Activated T-cell treated with anti-CD3 and anti-CD28 coated beads for 48 hours (primary cell): Measurements from ENCODE around the gene GHITM.
"Not testable (repeated sequence)": the region's sequence is repeated elsewhere in the genome, so short reads cannot be mapped to it uniquely, and the experiment has no call there.

Source experiments
- DNase-seq: peaks from one replicate; pipeline ENCODE4 v3.0.0-alpha.2; 2020; ENCODE audit warnings: low read depth

The GHITM gene

DNA sequence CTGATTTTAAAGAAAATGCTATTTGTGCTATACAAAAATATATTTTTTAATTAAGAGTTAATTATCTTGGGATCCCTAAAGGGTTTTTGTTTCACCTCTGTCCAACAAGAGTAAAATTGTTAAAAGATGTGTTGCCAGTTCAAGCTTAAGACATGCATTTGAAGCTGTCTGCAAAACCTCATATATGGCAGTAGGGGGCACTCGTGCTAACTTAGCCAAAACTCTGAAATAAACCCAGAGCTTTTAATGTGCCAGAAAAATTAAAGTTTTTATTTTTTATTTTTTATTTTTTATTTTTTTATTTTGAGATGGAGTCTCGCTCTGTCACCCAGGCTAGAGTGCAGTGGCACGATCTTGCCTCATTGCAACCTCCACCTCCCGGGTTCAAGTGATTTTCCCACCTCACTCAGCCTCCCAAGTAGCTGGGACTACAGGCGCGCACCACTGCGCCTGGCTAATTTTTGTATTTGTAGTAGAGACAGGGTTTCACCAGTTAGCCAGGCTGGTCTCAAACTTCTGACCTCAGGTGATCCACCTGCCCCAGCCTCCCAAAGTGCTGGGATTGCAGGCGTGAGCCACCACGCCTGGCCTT lies 8.8 kb downstream of the GHITM start:
- not testable (repeated sequence) for DNase-seq

DNA sequence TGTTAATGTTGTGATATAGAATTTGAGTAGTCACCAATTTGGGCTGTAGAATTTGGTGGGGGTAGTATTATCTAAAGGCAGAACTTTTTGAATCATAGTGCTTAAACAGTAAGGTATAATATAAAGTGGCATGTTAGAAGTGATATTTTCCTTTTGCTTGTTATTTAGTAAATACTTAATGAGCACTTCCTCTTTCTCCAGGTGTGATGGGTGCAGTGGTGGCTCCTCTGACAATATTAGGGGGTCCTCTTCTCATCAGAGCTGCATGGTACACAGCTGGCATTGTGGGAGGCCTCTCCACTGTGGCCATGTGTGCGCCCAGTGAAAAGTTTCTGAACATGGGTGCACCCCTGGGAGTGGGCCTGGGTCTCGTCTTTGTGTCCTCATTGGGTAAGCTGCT lies 10.5 kb downstream of the GHITM start:
- DNase-seq: no peak

- DNase-seq: no peak
Measured at GRCh38 chr10:84152769-84153168, 13.5 kb downstream of the GHITM start.

- no peak for DNase-seq
Measured at GRCh38 chr10:84155521-84155920, 16.2 kb downstream of the GHITM start.

- no peak for DNase-seq
Measured at GRCh38 chr10:84156009-84156408, 16.7 kb downstream of the GHITM start.

GRCh38 chr10:84156768-84157167 lies 17.5 kb downstream of the GHITM start:
- peak; percentile 38 for DNase-seq

DNA sequence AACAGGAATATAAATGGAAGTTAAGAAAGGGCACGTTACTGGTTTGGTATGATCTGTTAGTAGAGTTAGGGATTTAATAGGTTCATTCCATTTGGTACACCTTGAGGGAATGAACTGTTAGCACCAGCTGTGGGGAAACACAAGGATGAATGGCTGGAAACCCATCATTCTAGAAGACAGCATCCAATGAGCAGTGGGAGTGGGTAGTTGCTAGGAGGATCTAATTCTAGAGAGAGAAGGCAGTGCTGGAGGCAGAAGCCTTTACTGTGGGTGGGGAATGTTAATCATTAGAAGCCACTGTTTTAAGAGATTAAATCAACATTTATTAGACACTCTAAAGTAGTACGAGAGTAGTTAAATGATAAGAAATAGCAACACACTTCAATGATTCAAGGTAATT lies 18.8 kb downstream of the GHITM start:
- no peak for DNase-seq

- DNase-seq: no peak
Measured at GRCh38 chr10:84158550-84158949, 19.2 kb downstream of the GHITM start.

DNA sequence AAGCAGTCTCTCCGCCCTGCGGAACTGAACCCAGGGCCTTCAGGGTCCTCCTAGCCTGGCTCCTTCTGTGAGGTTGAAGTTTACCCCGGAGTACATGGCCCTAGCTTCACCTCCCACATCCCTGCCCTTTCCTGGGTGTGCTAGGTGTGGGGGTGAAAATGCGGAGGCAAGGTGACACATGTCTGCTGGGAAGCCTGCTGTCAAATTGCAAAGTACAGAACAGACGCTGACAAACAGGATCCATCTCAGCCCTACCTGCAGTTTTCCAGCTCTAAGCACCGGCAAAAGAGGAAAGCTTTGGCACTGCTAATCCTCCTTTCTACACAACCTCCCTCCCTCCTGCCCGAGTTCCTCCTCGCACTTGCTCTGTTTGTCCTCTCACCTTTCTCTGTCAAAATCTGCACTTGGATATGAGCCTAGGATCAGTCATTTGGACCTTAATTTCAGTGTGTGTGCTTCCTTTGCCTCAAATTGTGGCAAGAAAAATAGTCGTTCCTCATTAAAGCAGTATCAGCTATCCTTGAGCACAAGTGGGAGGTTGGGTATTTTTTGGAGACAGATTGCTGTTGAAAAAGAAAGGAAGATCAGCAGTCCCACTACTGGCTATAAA lies 19.9 kb downstream of the GHITM start:
- no peak for DNase-seq

DNA sequence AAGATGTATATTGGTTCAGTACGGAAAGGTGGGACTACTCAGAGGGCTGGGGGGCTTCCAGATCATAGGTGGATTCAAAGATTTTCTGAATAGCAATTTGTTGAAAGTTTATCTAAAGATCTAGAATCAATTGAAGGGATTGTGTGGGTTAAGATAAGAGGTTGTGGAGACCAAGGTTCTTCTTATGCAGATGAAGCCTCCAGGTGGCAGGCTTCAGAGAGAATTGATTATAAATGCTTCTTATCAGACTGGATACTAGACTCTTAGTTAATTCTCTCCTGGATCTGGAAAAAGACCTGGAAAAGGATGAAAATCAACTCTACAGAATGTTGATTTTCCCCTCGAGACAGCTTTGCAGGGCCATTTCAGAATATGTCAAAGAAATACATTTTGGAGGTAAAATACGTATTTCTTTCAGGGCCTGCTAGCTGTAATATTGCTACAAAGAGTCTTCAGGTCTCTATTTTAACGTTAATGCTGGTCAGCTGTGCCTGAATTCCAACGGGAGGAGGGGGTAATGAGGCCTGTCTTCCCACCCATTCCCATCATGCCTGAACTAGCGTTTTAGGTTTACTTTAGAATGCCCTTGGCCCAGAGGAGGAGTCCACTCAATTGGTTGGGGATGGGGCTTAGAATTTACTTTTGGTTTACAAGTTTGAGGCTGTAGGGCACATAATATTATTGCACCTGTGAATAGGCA lies 21.5 kb downstream of the GHITM start:
- no peak for DNase-seq

DNA sequence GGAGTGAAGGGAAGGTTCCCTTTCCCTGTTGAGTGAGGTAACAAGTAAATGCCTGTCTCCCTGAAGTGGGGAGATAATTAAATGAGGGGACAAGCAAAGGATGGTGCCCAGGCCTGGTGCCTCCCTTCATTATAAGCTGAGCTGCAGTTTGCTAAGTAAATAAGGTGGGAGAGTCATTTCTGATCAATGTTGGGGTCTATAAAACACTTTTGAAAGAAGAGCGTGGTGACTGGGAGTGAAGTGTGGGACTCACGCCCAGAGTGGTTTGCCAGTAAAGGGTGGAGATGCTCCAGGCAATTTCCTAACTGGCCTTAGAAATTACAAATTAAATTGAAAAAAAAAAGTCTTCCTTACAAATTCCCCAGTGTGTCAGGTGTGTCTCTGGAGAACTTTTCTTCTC lies 24.7 kb downstream of the GHITM start:
- no peak for DNase-seq

DNA sequence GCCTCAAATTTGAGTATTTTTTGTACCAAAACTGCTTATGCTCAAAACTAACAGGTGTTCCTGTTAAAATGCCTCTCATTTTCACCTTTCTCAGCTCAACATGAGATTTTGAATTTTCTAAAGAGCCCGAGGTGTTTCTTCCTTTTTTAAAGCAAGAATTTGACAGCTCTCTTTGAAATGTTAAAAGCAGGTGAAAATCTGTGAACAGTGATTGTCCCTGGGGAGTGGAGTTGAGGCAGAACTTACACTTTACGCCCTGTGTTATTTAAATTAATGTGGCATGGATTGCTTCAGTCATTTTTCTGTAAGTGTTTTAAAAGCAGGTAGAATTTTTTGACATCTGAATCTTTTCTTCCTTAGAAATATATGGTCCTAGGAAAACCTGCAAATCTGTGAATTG lies 25.1 kb downstream of the GHITM start:
- DNase-seq: no peak

GRCh38 chr10:84166620-84167288 lies 27.4 kb downstream of the GHITM start:
- DNase-seq: no peak

- not testable (repeated sequence) for DNase-seq
Measured at GRCh38 chr10:84167289-84167653, 28.0 kb downstream of the GHITM start.

GRCh38 chr10:84168382-84168781 lies 29.1 kb downstream of the GHITM start:
- not testable (repeated sequence) for DNase-seq

DNA sequence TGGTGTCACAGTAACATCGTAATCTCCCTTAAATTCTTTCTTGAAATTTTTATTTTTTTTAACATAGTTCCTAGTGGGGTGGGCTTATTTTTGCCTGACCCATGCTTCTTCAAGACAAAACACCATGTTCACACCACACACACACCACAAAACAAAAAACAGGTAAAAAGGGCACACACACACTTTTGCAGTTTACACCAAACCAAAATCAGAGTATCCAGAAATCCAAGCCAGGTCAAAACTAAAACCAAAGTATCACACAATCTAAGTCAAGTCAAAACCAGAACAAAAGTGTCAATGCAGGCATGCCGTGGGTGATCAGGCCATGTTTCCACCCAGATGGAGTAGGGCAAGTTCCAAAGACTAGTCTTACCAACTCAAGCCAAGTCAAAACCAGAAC lies 31.9 kb downstream of the GHITM start:
- not testable (repeated sequence) for DNase-seq

DNA sequence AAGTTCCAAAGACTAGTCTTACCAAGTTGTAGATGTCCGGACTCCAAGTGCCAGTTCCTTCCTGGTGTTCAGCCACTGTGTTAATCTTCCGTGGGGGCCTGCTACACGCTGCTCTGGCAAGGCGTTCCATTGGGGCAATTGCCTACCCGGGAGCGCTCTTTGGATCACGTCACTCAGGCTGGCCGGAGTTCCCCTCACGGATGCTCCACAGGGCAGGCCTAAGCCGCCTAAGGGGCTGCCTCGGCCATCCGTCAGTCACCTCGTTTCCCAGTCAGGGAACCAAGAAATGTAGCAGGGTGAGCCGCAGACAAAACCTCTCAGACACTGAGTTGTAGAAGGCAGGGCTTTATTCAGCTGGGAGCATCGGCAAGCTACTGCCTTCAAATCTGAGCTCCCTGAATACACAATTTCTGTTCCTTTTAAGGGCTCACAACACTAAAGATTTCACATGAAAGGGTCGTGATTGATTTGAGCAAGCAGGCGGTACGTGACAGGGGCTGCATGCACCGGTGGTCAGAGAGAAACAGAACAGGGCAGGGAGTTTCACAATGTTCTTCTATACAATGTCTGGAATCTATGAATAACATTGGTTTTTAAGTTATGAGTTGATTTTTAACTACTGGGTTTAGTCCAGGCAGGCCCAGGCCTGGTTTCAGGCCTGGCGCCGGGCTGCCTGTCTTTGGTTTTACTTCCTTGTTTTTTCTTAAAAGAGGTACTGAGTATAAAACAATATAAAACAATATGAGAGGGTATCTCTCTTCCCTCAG lies 32.6 kb downstream of the GHITM start:
- DNase-seq: not testable (repeated sequence)

- DNase-seq: no peak
Measured at GRCh38 chr10:84172467-84173356, 33.4 kb downstream of the GHITM start.

- DNase-seq: no peak
Measured at GRCh38 chr10:84173501-84173929, 34.2 kb downstream of the GHITM start, which contains the start of gene GPR15LG. TSS of gene GPR15LG (plus strand) at chr10:84173801. CDS start at chr10:84173852, 51 bp downstream.

GRCh38 chr10:84175436-84175835 lies 36.1 kb downstream of the GHITM start:
- no peak for DNase-seq

DNA sequence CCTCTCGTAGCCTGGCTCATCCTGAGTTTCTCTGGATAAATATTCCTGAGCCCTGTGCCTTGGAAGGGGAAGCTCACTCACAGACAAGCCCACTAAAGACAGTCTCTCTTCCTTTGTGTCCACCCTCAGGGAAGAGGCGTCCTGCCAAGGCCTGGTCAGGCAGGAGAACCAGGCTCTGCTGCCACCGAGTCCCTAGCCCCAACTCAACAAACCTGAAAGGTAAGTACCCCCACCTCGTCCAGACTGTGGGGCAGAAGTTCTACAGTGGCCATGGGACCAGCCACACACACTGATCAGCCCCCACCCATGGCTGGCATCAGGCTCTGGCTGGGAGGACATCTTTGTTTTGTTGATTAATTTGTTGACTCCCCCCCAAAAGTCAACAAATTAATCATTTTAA lies 37.0 kb downstream of the GHITM start:
- DNase-seq: no peak
